ENCODE measurements around the gene A1BG. TPM values are rescaled to one million over a fixed set of nuclear protein-coding genes. Genes with fewer than 3 reads are reported as not detected.
A peak's percentile ranks its signal among the peaks of the same experiment; 100 is the strongest.

A1BG gene
- total and polyA plus RNA-seq, 2 of the 13 experiments (the other 11 are each of a cell fraction or from before 2014, with no cell fraction given), result 14.7 to 41.4 TPM

DNA sequence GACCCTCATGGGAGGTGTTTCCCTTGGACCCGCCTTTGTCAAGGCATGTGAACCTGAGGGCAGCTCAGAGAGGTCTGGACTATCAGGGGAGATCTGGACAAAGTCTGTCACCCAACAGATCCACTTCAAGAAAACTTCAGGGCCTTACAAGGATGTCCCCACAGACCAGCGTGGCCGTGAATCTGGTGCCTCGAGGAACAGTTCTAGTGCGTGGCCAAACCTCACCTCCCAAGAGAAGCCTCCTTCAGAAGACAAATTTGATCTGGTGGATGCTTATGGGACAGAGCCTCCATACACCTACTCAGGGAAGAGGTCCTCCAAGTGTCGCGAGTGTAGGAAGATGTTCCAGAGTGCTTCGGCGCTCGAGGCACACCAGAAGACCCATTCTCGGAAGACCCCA is 15.0 kb downstream of the A1BG start (continued):
- TF ChIP-seq, protein P1, sequence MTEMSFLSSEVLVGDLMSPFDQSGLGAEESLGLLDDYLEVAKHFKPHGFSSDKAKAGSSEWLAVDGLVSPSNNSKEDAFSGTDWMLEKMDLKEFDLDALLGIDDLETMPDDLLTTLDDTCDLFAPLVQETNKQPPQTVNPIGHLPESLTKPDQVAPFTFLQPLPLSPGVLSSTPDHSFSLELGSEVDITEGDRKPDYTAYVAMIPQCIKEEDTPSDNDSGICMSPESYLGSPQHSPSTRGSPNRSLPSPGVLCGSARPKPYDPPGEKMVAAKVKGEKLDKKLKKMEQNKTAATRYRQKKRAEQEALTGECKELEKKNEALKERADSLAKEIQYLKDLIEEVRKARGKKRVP (CRISPR knock-in tag; IDR thresholded peaks at IDR 0.05), result no peak
- TF ChIP-seq TEAD2 (CRISPR knock-in tag; IDR thresholded peaks at IDR 0.05) (no peak), RELA (CRISPR knock-in tag; IDR thresholded peaks at IDR 0.05) (no peak)

GRCh38 chr19:58336820-58337219 is 16.5 kb downstream of the A1BG start:
- H3K27me3 ChIP-seq (ENCODE audit: control insufficient read depth in 1 of 2, insufficient read depth in 2 of 2, low read length in 2 of 2), result no peaks in the 10 kb centered on the region
- ATAC-seq (no peak), FAIRE-seq (no peak), DNase-seq (ENCODE audit: low spot score) (no peak)
- H2AFZ ChIP-seq (ENCODE audit: low read length), result no peak overlapping the region
- H3K4me1 ChIP-seq (ENCODE audit: insufficient read depth, low read length), result no peaks in the 10 kb centered on the region
- no TSS peak for BruUV-seq (replicated peaks)
- in situ Hi-C loops (cut with HindIII; ENCODE audit: extremely low pct_ligation_motif_present, low pct_unique_long_range_greater_than_20kb) (no loop called here), intact Hi-C loops (cut with micrococcal nuclease; ENCODE audit: unreplicated experiment) (no loop called here)
- CTCF ChIA-PET (ENCODE audit: low intra/inter-chr PET ratio, low total read pairs), result no interaction called here
- no peak overlapping the region for H3K4me3 ChIP-seq (replicated peaks in 1 of 3; ENCODE audit: insufficient read depth in 1 of 3, low read depth in 2 of 3, low read length in 3 of 3)
- no peaks in the 10 kb centered on the region for H3K9me3 ChIP-seq (ENCODE audit: low read length)
- peaks cover 14 to 38% of the 10 kb centered on the region in 2 experiments; a peak in 4 of 5 replicates for H3K36me3 ChIP-seq (replicated peaks in 1 of 2; ENCODE audit: control insufficient read depth in 1 of 2, insufficient read depth in 2 of 2, low read length in 2 of 2)
- H3K9ac ChIP-seq (ENCODE audit: insufficient read depth, low read depth, low read length), result no peak overlapping the region
- WGBS (ENCODE audit: low lambda C conversion rate), result 88% methylated on average over 4 of the region's 4 CpGs
- POLR2A ChIA-PET, result no interaction called here
- no peaks in the 10 kb centered on the region for H4K20me1 ChIP-seq (ENCODE audit: insufficient read depth, low read length)
- TF ChIP-seq FLYWCH1 (CRISPR knock-in tag; IDR thresholded peaks at IDR 0.05), result no peak
- peak; percentile 45; the same call in 1 of the 2 replicates for TF ChIP-seq ZSCAN25 (CRISPR knock-in tag; IDR thresholded peaks at IDR 0.05)
- no peak for TF ChIP-seq SNRNP70 (IDR thresholded peaks at IDR 0.05; ENCODE audit: low read depth, low read length)
- no peak overlapping the region for H3K27ac ChIP-seq (ENCODE audit: extremely low read length, insufficient read depth, low read length)
- H3K4me2 ChIP-seq (ENCODE audit: low read depth, low read length), result no peak overlapping the region
- H3K79me2 ChIP-seq (ENCODE audit: insufficient read depth, low read length), result no peaks in the 10 kb centered on the region

GRCh38 chr19:58336216-58336615 is 17.1 kb downstream of the A1BG start:
- Histone ChIP-seq H3K9ac (ENCODE audit: insufficient read depth, low read depth, low read length) (no peak overlapping the region), H2AFZ (ENCODE audit: low read length) (no peak overlapping the region), H3K4me2 (ENCODE audit: low read depth, low read length) (no peak overlapping the region), H3K4me3 (replicated peaks in 1 of 3; ENCODE audit: insufficient read depth in 1 of 3, low read depth in 2 of 3, low read length in 3 of 3) (no peak overlapping the region), H3K4me1 (ENCODE audit: insufficient read depth, low read length) (no peaks in the 10 kb centered on the region), H3K27ac (ENCODE audit: extremely low read length, insufficient read depth, low read length) (no peak overlapping the region), H3K9me3 (ENCODE audit: low read length) (no peaks in the 10 kb centered on the region), H4K20me1 (ENCODE audit: insufficient read depth, low read length) (no peaks in the 10 kb centered on the region), H3K36me3 (replicated peaks in 1 of 2; ENCODE audit: control insufficient read depth in 1 of 2, insufficient read depth in 2 of 2, low read length in 2 of 2) (peaks cover 14 to 38% of the 10 kb centered on the region in 2 experiments; a peak in 4 of 5 replicates), H3K27me3 (ENCODE audit: control insufficient read depth in 1 of 2, insufficient read depth in 2 of 2, low read length in 2 of 2) (no peaks in the 10 kb centered on the region), H3K79me2 (ENCODE audit: insufficient read depth, low read length) (no peaks in the 10 kb centered on the region)
- BruUV-seq (replicated peaks), result no TSS peak
- no peak for DNase-seq (ENCODE audit: low spot score)
- POLR2A ChIA-PET, result no interaction called here
- FAIRE-seq, result no peak
- intact Hi-C loops (cut with micrococcal nuclease; ENCODE audit: unreplicated experiment) (no loop called here), in situ Hi-C loops (cut with HindIII; ENCODE audit: extremely low pct_ligation_motif_present, low pct_unique_long_range_greater_than_20kb) (no loop called here)
- no peak for TF ChIP-seq ARNT (IDR thresholded peaks at IDR 0.05)
- TF ChIP-seq YEATS4 (CRISPR knock-in tag; IDR thresholded peaks at IDR 0.05; ENCODE audit: borderline replicate concordance), result no peak
- TF ChIP-seq JUNB (CRISPR knock-in tag; IDR thresholded peaks at IDR 0.05; ENCODE audit: borderline replicate concordance), result no peak
- ATAC-seq, result no peak
- CTCF ChIA-PET (ENCODE audit: low intra/inter-chr PET ratio, low total read pairs), result no interaction called here
- 100% methylated on average over 1 of the region's 1 CpG for WGBS (ENCODE audit: low lambda C conversion rate)
